Measurements from ENCODE around the gene C14orf132.

DNA sequence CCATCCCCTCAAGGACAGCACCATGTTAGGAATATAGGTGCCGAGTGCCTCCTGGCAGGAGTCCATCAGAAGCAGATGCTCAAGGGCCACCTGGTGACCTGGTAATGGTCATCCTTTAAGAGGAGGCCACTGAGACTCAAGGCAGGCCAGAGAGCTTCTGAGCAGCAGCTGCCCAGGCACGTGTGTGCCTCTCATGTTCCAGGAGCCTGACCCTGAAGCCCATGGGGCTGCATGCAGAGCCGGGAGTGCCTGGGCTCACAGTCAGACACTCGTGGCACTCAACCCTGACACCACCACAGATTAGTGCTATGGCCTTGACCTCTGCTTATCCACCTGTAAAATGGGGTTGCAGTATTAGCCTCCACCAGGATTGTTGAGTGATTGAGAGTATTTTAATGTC is 45.6 kb downstream of the C14orf132 start:
- TF ChIP-seq, protein P1, sequence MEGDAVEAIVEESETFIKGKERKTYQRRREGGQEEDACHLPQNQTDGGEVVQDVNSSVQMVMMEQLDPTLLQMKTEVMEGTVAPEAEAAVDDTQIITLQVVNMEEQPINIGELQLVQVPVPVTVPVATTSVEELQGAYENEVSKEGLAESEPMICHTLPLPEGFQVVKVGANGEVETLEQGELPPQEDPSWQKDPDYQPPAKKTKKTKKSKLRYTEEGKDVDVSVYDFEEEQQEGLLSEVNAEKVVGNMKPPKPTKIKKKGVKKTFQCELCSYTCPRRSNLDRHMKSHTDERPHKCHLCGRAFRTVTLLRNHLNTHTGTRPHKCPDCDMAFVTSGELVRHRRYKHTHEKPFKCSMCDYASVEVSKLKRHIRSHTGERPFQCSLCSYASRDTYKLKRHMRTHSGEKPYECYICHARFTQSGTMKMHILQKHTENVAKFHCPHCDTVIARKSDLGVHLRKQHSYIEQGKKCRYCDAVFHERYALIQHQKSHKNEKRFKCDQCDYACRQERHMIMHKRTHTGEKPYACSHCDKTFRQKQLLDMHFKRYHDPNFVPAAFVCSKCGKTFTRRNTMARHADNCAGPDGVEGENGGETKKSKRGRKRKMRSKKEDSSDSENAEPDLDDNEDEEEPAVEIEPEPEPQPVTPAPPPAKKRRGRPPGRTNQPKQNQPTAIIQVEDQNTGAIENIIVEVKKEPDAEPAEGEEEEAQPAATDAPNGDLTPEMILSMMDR (IDR thresholded peaks at IDR 0.05; ENCODE audit: insufficient read depth, low read depth, low read length): no peak
- no peak for TF ChIP-seq EZH2 (IDR thresholded peaks at IDR 0.05; ENCODE audit: insufficient read depth, low read length)

All from astrocyte (in vitro differentiated cells and primary cell).